Spinal cord (tissue), 10 donors: ENCODE measurements around the gene KIRREL1. TPM values are rescaled to one million over a fixed set of nuclear protein-coding genes. Genes with fewer than 3 reads are reported as not detected.
A peak's percentile ranks its signal among the peaks of the same experiment; 100 is the strongest.

Source experiments
- DNase-seq, 6 donors: peaks; one replicate each; pipeline versions ENCODE4 v3.0.0 to v3.0.0-alpha.2; 2013 to 2015; ENCODE audit warnings: low spot score in 6 of 6, low read depth in 4 of 6
- H3K27ac ChIP-seq: one replicate; pipeline ENCODE4 v1.5.1; 2013; ENCODE audit warnings: low read depth, low read length, control low read depth
- H3K27me3 ChIP-seq: one replicate; pipeline ENCODE4 v1.6.1; 2013; ENCODE audit warnings: low read length; ENCODE audit not compliant: control insufficient read depth, insufficient read depth
- H3K36me3 ChIP-seq: one replicate; pipeline ENCODE4 v1.6.1; 2013; ENCODE audit warnings: low read length; ENCODE audit not compliant: control insufficient read depth, insufficient read depth
- H3K4me1 ChIP-seq: one replicate; pipeline ENCODE4 v1.6.1; 2013; ENCODE audit warnings: low read length; ENCODE audit not compliant: control insufficient read depth, insufficient read depth
- H3K4me3 ChIP-seq: one replicate; pipeline ENCODE4 v1.5.1; 2013; ENCODE audit warnings: low read depth, low read length, control low read depth
- H3K9me3 ChIP-seq: one replicate; pipeline ENCODE4 v1.6.1; 2013; ENCODE audit warnings: low read length; ENCODE audit not compliant: control insufficient read depth, insufficient read depth
- WGBS: methylation state at CpG from one replicate; pipeline ENCODE4 v1.1.5; 2013; ENCODE audit warnings: missing lambda C conversion rate; ENCODE audit not compliant: insufficient coverage; 5-methylcytosine and 5-hydroxymethylcytosine counted together
- polyA plus RNA-seq, 2 donors: library from polyadenylated mRNA; unstranded; fragments of 120-200 nt; gene quantifications; one replicate each; pipeline ENCODE4 v1.2.1, GENCODE V29; 2013; ENCODE audit not compliant: insufficient read length in 2 of 2
- total RNA-seq, 2 donors: library from RNA; depleted of rRNA in 1 of 2; stranded (reverse); fragments of 120-200 nt in 1 of 2; fragments of >200 nt in 1 of 2; gene quantifications; one replicate each; pipeline versions ENCODE4 v1.2.3 to v1.2.4, GENCODE V29; 2013 to 2014
- donor health status: healthy.

KIRREL1 gene
- total and polyA plus RNA-seq, 4 donors, result 21.6 to 40.2 (median 29.2) TPM

GRCh38 chr1:157988002-157988401, 5.4 kb upstream of the KIRREL1 start:
- Histone ChIP-seq H3K9me3 (no peaks in the 10 kb centered on the region), H3K4me1 (peaks cover 12% of the 10 kb centered on the region), H3K4me3 (no peak overlapping the region), H3K27ac (no peak overlapping the region), H3K27me3 (no peaks in the 10 kb centered on the region), H3K36me3 (no peaks in the 10 kb centered on the region)
- WGBS, result 83% methylated on average over 1 of the region's 3 CpGs
- no peak for DNase-seq

GRCh38 chr1:157992031-157992832, 1.2 kb upstream of the KIRREL1 start:
- no peaks in the 10 kb centered on the region for H3K9me3 ChIP-seq
- DNase-seq, result peak in 4 of 6 donors; percentile 69 to 95 (median 84)
- no peaks in the 10 kb centered on the region for H3K36me3 ChIP-seq
- peak overlapping the region; percentile 75 for H3K27ac ChIP-seq
- no peaks in the 10 kb centered on the region for H3K27me3 ChIP-seq
- WGBS, result 8% methylated on average over 6 of the region's 10 CpGs
- no peak overlapping the region for H3K4me3 ChIP-seq
- H3K4me1 ChIP-seq, result peaks cover 46% of the 10 kb centered on the region

GRCh38 chr1:157992833-157993146, 655 bp upstream of the KIRREL1 start:
- no CpG with 5 or more reads among the region's 8 CpGs for WGBS
- Histone ChIP-seq H3K36me3 (no peaks in the 10 kb centered on the region), H3K4me3 (peak overlapping the region; percentile 85), H3K27me3 (no peaks in the 10 kb centered on the region), H3K9me3 (no peaks in the 10 kb centered on the region), H3K4me1 (peaks cover 46% of the 10 kb centered on the region), H3K27ac (peak overlapping the region; percentile 75)
- no peak for DNase-seq

GRCh38 chr1:157993918-157994605, 617 bp downstream of the KIRREL1 start:
- Histone ChIP-seq H3K4me1 (peaks cover 46% of the 10 kb centered on the region), H3K4me3 (peak overlapping the region; percentile 85), H3K36me3 (no peaks in the 10 kb centered on the region), H3K27ac (peak overlapping the region; percentile 92), H3K27me3 (no peaks in the 10 kb centered on the region), H3K9me3 (no peaks in the 10 kb centered on the region)
- DNase-seq, result peak in 2 of 6 donors; percentile 67 to 81
- 0% methylated on average over 21 of the region's 29 CpGs for WGBS

GRCh38 chr1:157994704-157995582, 1.5 kb downstream of the KIRREL1 start:
- WGBS, result 15% methylated on average over 3 of the region's 13 CpGs
- H3K27ac ChIP-seq, result peak overlapping the region; percentile 89
- peaks cover 46% of the 10 kb centered on the region for H3K4me1 ChIP-seq
- H3K27me3 ChIP-seq, result no peaks in the 10 kb centered on the region
- peak overlapping the region; percentile 85 for H3K4me3 ChIP-seq
- no peaks in the 10 kb centered on the region for H3K36me3 ChIP-seq
- no peaks in the 10 kb centered on the region for H3K9me3 ChIP-seq
- peak in 2 of 6 donors; percentile 68 to 77 for DNase-seq

GRCh38 chr1:157995583-157996169, 2.2 kb downstream of the KIRREL1 start:
- H3K4me3 ChIP-seq, result peak overlapping the region; percentile 85
- 40% methylated on average over 2 of the region's 3 CpGs for WGBS

GRCh38 chr1:157996433-157996832, 3.0 kb downstream of the KIRREL1 start:
- Histone ChIP-seq H3K27ac (peak overlapping the region; percentile 89), H3K9me3 (no peaks in the 10 kb centered on the region), H3K4me3 (no peak overlapping the region), H3K4me1 (peaks cover 47% of the 10 kb centered on the region), H3K36me3 (no peaks in the 10 kb centered on the region), H3K27me3 (no peaks in the 10 kb centered on the region)
- DNase-seq, result no peak
- WGBS, result 100% methylated on average over 1 of the region's 5 CpGs

More at GRCh38 chr1:157995583-157996169, 2.2 kb downstream of the KIRREL1 start:
- Histone ChIP-seq H3K36me3 (no peaks in the 10 kb centered on the region), H3K4me1 (peaks cover 46% of the 10 kb centered on the region), H3K27ac (peak overlapping the region; percentile 89), H3K27me3 (no peaks in the 10 kb centered on the region), H3K9me3 (no peaks in the 10 kb centered on the region)
- DNase-seq, result peak in 2 of 6 donors; percentile 52 to 58

- H3K4me1 ChIP-seq, result peaks cover 40% of the 10 kb centered on the region
- WGBS, result 55% methylated on average over 4 of the region's 4 CpGs
- no peaks in the 10 kb centered on the region for H3K27me3 ChIP-seq
- H3K36me3 ChIP-seq, result no peaks in the 10 kb centered on the region
- DNase-seq, result peak in 1 of 6 donors; percentile 69
- no peaks in the 10 kb centered on the region for H3K9me3 ChIP-seq
- no peak overlapping the region for H3K4me3 ChIP-seq
- peak overlapping the region; percentile 29 for H3K27ac ChIP-seq
These were observed 7.1 kb downstream of the KIRREL1 start for GRCh38 chr1:158000507-158000906.

- 59% methylated on average over 3 of the region's 4 CpGs for WGBS
- peak in 1 of 6 donors; percentile 43 for DNase-seq
- peak overlapping the region; percentile 81 for H3K27ac ChIP-seq
These were observed 8.7 kb downstream of the KIRREL1 start for GRCh38 chr1:158002022-158002630.

More at GRCh38 chr1:158002022-158002630, 8.7 kb downstream of the KIRREL1 start:
- no peaks in the 10 kb centered on the region for H3K27me3 ChIP-seq
- no peaks in the 10 kb centered on the region for H3K9me3 ChIP-seq
- H3K4me3 ChIP-seq, result no peak overlapping the region
- H3K4me1 ChIP-seq, result peaks cover 37% of the 10 kb centered on the region
- no peaks in the 10 kb centered on the region for H3K36me3 ChIP-seq
